ENCODE results near the gene CIZ1. TPM values are rescaled to one million over a fixed set of nuclear protein-coding genes. Genes with fewer than 3 reads are reported as not detected.

Gene CIZ1
- total and polyA plus RNA-seq, 2 of the 13 experiments (the other 11 are each of a cell fraction or from before 2014, with no cell fraction given) = 30.6 to 50.3 TPM

DNA sequence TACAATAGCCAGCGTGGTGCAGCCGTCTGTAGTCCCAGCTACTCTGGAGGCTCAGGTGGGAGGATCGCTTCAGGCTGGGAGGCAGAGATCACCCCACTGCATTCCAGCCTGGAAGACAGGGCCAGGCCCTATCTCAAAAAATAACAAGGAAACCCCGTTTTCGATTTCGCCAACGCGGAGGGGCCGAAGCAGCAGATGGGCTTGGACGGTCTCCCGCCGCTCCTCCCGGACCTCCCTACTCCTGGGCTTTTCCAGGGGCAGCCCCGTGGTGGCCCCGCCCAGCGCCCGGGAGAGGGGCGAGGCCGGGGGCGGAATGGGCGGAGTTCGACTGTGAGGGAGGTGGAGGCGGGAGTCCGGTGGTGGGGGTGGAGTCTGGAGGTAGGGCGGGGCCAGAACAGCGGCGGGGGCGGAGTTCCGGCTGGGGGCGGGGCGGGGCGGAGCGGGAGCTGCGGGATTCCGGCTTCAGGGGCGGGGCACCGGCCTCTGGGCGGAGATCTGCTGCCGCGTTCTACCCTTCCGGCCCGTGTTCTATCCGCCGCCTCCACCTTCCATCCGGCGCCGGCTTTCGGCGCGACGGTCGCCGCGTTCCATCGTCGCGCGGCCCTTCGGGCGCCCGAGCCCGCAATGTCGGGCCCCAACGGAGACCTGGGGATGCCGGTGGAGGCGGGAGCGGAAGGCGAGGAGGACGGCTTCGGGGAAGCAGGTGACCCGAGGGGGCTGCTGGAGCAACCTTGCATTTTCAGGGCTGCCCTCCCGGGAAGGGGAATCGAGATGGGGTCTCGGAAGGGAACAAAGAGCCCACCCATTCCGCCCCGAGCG, 31.4 kb downstream of the CIZ1 start, which contains the start of gene BBLN (continued):
- TF ChIP-seq, protein P1, sequence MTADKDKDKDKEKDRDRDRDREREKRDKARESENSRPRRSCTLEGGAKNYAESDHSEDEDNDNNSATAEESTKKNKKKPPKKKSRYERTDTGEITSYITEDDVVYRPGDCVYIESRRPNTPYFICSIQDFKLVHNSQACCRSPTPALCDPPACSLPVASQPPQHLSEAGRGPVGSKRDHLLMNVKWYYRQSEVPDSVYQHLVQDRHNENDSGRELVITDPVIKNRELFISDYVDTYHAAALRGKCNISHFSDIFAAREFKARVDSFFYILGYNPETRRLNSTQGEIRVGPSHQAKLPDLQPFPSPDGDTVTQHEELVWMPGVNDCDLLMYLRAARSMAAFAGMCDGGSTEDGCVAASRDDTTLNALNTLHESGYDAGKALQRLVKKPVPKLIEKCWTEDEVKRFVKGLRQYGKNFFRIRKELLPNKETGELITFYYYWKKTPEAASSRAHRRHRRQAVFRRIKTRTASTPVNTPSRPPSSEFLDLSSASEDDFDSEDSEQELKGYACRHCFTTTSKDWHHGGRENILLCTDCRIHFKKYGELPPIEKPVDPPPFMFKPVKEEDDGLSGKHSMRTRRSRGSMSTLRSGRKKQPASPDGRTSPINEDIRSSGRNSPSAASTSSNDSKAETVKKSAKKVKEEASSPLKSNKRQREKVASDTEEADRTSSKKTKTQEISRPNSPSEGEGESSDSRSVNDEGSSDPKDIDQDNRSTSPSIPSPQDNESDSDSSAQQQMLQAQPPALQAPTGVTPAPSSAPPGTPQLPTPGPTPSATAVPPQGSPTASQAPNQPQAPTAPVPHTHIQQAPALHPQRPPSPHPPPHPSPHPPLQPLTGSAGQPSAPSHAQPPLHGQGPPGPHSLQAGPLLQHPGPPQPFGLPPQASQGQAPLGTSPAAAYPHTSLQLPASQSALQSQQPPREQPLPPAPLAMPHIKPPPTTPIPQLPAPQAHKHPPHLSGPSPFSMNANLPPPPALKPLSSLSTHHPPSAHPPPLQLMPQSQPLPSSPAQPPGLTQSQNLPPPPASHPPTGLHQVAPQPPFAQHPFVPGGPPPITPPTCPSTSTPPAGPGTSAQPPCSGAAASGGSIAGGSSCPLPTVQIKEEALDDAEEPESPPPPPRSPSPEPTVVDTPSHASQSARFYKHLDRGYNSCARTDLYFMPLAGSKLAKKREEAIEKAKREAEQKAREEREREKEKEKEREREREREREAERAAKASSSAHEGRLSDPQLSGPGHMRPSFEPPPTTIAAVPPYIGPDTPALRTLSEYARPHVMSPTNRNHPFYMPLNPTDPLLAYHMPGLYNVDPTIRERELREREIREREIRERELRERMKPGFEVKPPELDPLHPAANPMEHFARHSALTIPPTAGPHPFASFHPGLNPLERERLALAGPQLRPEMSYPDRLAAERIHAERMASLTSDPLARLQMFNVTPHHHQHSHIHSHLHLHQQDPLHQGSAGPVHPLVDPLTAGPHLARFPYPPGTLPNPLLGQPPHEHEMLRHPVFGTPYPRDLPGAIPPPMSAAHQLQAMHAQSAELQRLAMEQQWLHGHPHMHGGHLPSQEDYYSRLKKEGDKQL (CRISPR knock-in tag; IDR thresholded peaks at IDR 0.05; ENCODE audit: low read depth) = no peak
- TF ChIP-seq JUN (CRISPR knock-in tag; IDR thresholded peaks at IDR 0.05) = no peak
- TF ChIP-seq ZNF20 (CRISPR knock-in tag; IDR thresholded peaks at IDR 0.05) = no peak
- peak; percentile 84 for TF ChIP-seq SP5 (CRISPR knock-in tag; IDR thresholded peaks at IDR 0.05; ENCODE audit: borderline replicate concordance, low read depth)
- TF ChIP-seq REL (CRISPR knock-in tag; conservative IDR thresholded peaks at IDR 0.05) = no peak
- TF ChIP-seq, protein P2, sequence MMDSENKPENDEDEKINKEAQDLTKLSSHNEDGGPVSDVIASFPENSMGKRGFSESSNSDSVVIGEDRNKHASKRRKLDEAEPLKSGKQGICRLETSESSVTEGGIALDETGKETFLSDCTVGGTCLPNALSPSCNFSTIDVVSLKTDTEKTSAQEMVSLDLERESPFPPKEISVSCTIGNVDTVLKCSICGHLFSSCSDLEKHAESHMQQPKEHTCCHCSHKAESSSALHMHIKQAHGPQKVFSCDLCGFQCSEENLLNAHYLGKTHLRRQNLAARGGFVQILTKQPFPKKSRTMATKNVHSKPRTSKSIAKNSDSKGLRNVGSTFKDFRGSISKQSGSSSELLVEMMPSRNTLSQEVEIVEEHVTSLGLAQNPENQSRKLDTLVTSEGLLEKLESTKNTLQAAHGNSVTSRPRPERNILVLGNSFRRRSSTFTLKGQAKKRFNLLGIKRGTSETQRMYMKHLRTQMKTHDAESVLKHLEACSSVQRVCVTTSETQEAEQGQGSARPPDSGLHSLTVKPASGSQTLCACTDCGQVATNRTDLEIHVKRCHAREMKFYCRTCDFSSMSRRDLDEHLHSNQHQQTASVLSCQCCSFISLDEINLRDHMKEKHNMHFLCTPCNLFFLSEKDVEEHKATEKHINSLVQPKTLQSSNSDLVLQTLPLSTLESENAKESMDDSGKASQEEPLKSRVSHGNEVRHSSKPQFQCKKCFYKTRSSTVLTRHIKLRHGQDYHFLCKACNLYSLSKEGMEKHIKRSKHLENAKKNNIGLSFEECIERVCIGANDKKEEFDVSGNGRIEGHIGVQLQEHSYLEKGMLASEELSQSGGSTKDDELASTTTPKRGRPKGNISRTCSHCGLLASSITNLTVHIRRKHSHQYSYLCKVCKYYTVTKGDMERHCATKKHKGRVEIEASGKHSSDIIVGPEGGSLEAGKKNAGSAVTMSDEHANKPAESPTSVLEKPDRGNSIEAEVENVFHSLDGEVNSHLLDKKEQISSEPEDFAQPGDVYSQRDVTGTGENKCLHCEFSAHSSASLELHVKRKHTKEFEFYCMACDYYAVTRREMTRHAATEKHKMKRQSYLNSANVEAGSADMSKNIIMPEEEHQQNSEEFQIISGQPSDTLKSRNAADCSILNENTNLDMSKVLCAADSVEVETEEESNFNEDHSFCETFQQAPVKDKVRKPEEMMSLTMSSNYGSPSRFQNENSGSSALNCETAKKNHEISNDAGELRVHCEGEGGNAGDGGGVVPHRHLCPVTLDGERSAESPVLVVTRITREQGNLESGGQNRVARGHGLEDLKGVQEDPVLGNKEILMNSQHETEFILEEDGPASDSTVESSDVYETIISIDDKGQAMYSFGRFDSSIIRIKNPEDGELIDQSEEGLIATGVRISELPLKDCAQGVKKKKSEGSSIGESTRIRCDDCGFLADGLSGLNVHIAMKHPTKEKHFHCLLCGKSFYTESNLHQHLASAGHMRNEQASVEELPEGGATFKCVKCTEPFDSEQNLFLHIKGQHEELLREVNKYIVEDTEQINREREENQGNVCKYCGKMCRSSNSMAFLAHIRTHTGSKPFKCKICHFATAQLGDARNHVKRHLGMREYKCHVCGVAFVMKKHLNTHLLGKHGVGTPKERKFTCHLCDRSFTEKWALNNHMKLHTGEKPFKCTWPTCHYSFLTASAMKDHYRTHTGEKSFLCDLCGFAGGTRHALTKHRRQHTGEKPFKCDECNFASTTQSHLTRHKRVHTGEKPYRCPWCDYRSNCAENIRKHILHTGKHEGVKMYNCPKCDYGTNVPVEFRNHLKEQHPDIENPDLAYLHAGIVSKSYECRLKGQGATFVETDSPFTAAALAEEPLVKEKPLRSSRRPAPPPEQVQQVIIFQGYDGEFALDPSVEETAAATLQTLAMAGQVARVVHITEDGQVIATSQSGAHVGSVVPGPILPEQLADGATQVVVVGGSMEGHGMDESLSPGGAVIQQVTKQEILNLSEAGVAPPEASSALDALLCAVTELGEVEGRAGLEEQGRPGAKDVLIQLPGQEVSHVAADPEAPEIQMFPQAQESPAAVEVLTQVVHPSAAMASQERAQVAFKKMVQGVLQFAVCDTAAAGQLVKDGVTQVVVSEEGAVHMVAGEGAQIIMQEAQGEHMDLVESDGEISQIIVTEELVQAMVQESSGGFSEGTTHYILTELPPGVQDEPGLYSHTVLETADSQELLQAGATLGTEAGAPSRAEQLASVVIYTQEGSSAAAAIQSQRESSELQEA (CRISPR knock-in tag; IDR thresholded peaks at IDR 0.05; ENCODE audit: not compliant biosample characterization) = peak; percentile 3
- TF ChIP-seq KDM5B (CRISPR knock-in tag; IDR thresholded peaks at IDR 0.05; ENCODE audit: borderline replicate concordance) = peak; percentile 61
- TF ChIP-seq ZFP82 (CRISPR knock-in tag; IDR thresholded peaks at IDR 0.05; ENCODE audit: borderline replicate concordance) = no peak
- peak; percentile 30 for TF ChIP-seq ASH2L (IDR thresholded peaks at IDR 0.05; ENCODE audit: insufficient read length, low read depth, low read length)
- TF ChIP-seq ZNF558 (CRISPR knock-in tag; IDR thresholded peaks at IDR 0.05; ENCODE audit: borderline replicate concordance) = no peak
- TF ChIP-seq GZF1 (CRISPR knock-in tag; IDR thresholded peaks at IDR 0.05) = no peak
- TF ChIP-seq, protein P3, sequence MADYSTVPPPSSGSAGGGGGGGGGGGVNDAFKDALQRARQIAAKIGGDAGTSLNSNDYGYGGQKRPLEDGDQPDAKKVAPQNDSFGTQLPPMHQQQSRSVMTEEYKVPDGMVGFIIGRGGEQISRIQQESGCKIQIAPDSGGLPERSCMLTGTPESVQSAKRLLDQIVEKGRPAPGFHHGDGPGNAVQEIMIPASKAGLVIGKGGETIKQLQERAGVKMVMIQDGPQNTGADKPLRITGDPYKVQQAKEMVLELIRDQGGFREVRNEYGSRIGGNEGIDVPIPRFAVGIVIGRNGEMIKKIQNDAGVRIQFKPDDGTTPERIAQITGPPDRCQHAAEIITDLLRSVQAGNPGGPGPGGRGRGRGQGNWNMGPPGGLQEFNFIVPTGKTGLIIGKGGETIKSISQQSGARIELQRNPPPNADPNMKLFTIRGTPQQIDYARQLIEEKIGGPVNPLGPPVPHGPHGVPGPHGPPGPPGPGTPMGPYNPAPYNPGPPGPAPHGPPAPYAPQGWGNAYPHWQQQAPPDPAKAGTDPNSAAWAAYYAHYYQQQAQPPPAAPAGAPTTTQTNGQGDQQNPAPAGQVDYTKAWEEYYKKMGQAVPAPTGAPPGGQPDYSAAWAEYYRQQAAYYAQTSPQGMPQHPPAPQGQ (CRISPR knock-in tag; IDR thresholded peaks at IDR 0.05; ENCODE audit: borderline replicate concordance) = no peak

Measured in HepG2 (cell line).